Breast epithelium (tissue), 3 donors: ENCODE data around the gene SUFU.

Source experiments
- POLR2A ChIP-seq: fragments of 450-650 bp; IDR thresholded peaks from one replicate; pipeline ENCODE4 v1.6.1; 2016; ENCODE audit warnings: antibody characterized with exemption, mild to moderate bottlenecking, moderate library complexity
- POLR2AphosphoS5 ChIP-seq, 3 donors: sonication (generic); formaldehyde crosslinking; IDR thresholded peaks; one replicate each; pipeline ENCODE4 v1.6.1; 2017; ENCODE audit warnings: antibody characterized with exemption in 3 of 3
- TF ChIP-seq, protein P1 (sequence below), 3 donors: fragments of 450-650 bp; IDR thresholded peaks; one replicate each; pipeline ENCODE4 v1.5.1; 2016 to 2017; ENCODE audit warnings: antibody characterized with exemption in 3 of 3, mild to moderate bottlenecking in 3 of 3, moderate library complexity in 3 of 3

DNA sequence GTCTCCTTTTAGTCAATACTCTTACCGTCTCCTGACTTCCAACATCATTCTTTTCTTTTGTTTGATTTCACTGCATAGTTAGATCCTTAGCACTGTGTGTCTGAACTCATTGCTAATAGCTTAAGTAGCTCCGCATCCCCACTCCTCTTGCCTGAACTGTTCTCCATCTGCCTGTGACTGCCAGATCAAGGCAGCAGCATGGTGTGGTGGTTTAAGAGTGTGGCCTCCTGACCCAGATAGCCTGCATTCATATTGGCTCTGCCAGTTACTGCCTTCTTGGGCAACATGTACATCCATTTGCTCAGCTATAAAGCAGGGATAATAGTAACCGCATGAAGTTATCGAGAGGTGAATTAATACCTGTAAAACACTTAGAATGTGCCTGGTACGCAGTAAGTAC, 50.8 kb downstream of the SUFU start:
- TF ChIP-seq, protein P1, sequence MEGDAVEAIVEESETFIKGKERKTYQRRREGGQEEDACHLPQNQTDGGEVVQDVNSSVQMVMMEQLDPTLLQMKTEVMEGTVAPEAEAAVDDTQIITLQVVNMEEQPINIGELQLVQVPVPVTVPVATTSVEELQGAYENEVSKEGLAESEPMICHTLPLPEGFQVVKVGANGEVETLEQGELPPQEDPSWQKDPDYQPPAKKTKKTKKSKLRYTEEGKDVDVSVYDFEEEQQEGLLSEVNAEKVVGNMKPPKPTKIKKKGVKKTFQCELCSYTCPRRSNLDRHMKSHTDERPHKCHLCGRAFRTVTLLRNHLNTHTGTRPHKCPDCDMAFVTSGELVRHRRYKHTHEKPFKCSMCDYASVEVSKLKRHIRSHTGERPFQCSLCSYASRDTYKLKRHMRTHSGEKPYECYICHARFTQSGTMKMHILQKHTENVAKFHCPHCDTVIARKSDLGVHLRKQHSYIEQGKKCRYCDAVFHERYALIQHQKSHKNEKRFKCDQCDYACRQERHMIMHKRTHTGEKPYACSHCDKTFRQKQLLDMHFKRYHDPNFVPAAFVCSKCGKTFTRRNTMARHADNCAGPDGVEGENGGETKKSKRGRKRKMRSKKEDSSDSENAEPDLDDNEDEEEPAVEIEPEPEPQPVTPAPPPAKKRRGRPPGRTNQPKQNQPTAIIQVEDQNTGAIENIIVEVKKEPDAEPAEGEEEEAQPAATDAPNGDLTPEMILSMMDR (IDR thresholded peaks at IDR 0.05), result no peak
- TF ChIP-seq POLR2A (no peak), POLR2AphosphoS5 (IDR thresholded peaks at IDR 0.05) (no peak)
